Stimulated activated CD4-positive, alpha-beta T cell treated with anti-CD3 and anti-CD28 coated beads, Interleukin-1b, Interleukin-23, amount 100 ng/mL, for 4 hours (primary cell): ENCODE data around the gene NLK.
A peak's percentile ranks its signal among the peaks of the same experiment; 100 is the strongest.

Source experiments
- DNase-seq, 2 donors: peaks; one replicate each; pipeline ENCODE4 v3.0.0-alpha.2; 2020; ENCODE audit warnings: low read depth in 2 of 2

Gene NLK

DNA sequence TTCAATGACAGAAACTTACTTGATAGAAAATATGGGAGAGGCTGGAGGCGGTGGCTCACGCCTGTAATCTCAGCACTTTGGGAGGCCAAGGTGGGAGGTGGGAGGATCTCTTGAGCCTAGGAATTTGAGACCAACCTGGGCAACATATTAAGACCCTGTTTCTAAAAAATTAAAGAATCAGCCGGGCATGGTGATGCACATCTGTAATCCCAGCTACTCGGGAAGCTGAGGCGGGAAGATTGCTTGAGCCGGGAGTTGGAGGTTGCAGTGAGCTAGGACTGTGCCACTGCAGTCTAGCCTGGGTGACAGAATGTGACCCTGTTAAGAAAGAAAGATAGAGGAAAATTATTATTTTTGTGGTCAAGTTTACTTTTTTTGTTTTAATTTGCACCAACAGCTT lies 2.1 kb upstream of the NLK start:
- DNase-seq, result no peak

GRCh38 chr17:28041068-28041843 lies 1.2 kb upstream of the NLK start:
- peak; percentile 96 to 98 for DNase-seq

DNA sequence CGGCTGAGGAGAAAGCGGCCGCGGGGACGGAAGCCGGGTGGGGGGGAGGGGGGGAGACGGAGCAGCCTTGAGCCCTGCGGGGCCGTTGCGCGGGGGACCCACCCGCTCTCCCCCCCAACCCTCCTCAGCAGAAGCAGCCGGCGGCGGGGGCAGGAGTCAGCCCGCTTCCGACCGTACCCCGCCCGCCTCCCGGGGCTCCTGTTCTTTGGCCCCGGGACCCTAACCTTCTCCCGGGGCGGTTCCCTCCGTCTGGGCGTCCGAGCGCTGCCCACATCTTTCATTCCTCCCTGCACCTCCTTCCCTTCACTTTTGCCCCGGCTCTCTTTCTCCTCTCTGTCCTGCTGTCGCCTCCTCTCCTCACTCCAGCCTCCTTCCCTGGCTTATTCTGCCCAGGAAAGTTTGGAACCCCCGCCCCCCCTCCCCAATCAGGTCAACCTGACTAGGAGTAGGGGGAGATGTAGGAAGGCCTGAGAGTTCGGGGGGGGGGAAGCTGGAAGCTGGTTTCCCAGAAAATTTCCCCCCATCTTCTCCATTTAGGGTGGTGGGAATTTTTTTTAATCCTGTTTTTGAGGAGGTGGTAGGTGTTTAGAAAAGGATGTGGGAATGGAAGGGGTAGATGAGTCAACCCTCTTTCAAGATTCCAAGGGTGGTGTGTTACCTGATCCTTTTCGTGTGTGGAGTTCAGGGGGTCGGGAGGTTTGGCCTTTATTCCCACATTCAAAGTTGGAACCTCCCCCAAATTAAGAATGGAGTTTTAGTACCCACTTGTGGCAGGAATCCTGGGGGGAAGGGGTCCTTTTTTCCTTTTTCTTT lies 427 bp upstream of the NLK start:
- DNase-seq, result no peak

DNA sequence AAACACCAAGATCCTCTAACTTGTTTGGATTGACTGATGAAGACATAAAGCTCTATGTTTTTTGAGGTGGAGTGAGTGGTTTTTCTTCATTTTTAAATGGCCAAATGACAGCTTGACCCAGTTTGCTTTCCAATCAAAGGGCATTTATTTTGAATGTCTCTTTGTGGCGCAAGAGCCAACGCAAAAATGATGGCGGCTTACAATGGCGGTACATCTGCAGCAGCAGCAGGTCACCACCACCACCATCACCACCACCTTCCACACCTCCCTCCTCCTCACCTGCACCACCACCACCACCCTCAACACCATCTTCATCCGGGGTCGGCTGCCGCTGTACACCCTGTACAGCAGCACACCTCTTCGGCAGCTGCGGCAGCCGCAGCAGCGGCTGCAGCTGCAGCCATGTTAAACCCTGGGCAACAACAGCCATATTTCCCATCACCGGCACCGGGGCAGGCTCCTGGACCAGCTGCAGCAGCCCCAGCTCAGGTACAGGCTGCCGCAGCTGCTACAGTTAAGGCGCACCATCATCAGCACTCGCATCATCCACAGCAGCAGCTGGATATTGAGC lies 329 bp downstream of the NLK start:
- DNase-seq, result no peak

DNA sequence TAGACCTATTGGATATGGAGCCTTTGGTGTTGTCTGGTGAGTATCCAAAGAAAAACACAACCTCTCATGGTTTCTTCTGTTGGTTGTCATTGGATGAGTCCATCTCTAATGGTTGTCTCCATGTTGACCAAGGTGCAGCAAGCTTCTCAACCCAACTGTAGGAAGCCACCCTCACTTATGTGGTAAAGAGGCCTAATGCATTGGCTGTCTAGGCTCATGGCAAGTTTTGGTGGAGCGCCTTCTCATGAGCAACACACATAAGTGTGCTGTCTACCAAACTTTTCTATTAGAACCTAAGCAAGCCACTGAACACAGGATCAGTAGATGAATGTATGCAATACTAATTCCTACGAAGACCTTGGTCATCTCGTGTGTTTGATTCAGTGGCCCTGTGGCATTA lies 819 bp downstream of the NLK start:
- no peak for DNase-seq

GRCh38 chr17:28043741-28044140 lies 1.3 kb downstream of the NLK start:
- no peak for DNase-seq

DNA sequence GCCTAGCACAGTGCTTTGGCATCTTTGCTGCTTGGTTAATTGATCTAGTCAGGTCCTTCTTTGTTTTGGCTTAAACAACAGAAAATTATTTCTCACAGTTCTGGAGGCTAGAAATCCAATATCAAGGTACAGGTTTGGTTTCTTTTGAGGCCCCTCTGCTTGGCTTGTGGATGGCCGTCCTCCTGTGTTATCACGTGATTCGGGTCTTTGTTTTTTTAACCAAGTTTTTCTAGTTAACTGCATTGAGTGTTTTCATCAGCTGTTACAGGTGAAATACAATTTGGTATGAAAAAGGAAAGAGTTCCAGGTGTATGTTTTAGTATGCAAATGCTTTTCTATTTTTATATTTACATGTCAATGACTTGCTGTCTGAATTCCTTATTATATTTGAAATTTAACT lies 2.8 kb downstream of the NLK start:
- DNase-seq, result no peak

DNA sequence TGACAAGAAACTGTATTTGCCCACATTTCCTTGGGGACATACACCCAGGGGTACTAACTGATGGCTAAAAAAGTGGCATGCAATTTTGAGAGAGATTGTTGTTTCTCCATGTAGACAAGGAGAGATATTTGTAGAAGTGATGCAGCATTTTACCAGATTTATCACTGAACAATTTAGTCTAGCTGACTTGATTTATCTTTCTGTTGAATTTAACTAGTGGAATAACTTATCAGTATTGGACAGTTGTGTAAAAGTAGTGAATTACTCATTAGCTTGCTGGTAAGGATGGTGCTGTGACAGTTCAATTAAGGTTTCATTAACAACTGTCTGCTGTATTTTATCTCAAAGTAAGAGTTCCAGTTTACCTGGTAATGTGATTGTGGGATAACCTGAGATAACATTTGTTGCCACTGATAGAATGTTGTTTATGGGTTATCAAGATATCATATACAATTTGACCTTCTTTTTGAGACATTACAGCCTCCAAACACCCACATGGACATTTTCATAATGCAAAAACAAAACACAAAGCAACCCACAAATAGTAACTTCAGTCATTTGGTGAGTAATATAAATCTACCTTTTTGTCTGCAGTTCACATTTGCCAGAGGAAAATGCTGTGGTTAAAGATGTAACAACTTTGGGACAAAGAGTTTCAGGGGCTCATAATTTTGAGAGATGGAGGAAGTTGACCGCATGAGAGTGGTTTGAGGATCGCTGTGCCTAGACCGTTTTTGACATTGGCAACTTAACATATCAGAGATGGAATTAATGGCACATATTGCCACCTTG lies 3.8 kb downstream of the NLK start:
- no peak for DNase-seq

DNA sequence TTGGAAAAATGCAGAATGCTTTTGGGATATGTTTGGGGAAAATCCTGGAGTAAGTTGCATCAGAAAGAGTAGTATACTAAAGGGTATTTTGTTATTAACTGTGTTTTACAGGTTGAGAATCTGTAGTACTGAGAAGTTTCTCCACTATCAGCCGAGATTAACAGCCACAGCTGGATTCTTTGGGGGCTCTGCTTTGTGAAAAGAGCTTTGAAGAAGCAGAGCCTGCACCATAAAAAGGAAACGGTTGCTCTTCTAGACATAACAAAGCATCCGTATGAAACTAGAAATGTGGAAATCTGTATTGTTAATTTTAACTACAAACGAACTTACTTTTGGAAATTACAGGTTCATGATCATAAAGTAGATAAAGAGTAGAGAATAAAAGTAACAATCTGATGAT lies 5.3 kb downstream of the NLK start:
- no peak for DNase-seq

DNA sequence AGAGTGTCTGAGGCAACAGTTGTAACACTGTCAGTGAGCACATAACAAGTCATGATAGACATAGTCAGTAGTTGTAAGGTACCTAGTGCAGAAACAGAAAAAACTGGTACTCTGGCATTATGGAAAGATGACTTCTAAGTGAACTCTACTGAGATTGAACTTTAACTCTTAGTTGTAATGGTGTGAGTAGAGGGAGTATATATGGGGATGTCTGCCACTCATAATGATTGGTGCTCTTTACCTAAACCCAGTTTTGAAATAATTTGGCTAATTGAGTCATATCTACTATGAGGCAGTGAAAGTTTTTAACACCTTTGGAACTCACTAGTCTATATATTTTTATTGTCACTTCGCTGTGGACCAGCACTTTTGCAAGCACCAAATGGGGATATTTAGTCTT lies 6.6 kb downstream of the NLK start:
- no peak for DNase-seq

DNA sequence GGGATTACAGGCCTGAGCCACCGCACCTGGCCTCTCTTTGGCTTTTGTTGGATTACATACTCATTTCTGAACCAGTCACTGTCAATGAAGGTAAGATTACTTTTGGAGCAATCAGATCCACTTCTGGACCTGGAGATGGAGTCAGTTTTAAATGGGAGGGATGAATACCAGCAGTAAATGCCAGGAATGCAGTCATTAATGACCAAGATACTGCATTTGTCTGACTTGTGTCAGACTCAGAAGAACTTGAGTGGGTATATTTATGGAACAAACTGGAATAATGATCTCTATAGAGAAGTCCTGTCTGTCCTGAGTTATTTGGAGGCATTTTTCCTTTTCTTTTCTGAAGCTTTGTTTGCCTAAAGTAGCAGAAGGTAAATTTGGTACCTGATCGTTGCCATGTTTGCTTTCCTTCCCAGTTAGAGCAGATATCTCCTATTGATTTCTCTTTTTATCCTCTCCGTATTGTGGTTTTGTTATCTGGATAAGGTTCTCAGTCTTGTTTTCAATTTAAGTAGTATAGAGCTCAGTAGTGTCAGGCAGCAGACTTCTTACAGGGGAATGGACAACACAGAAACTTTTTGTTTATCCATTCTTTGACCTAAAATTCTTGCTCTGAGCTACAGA lies 10.7 kb downstream of the NLK start:
- no peak for DNase-seq

DNA sequence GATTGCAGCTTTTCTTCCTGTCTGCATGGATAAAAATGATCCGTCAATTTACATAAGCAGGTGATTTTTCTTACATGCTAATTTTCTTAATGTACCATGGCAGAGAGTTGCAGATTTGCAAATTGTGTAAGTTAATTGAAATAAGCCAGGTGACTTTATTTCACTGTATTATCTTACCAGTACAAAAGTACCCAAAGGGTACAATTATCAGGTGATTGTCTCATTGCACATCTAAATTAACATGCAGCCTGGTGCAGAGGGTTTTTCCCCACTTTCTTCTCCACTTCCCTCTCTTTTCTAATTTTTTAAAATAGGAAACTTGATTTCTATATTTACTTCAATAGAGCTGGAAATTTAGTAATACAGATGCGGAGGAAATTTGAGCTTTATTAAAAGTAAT lies 11.2 kb downstream of the NLK start:
- no peak for DNase-seq

GRCh38 chr17:28055546-28056275 lies 13.2 kb downstream of the NLK start:
- DNase-seq, result no peak

GRCh38 chr17:28056276-28056620 lies 13.8 kb downstream of the NLK start:
- no peak for DNase-seq

DNA sequence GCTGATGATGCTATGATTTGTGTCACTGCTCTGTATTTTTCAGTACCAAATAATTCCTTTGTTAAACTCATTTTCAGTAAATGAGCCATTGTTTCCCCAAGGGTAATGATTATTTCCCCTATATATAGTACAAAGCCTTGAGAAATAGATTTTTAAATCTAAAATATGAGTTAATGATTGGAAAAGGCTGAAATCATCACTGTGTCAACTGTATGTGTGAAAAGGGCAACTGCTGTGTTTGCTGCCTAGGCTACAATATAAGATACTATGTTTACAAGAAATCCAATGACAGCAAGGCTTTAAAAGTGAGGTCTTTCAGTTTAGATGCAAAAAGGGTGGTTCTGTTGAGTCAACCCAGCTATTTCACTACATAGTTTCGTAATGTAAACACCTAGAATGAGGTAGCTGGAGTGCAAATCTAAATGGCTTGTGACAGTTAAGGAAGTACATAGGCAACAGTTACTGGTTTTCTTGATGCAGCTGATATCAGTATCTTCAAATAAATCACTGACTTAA lies 15.3 kb downstream of the NLK start:
- DNase-seq, result no peak

- no peak for DNase-seq
Observed at GRCh38 chr17:28059675-28060074, 17.2 kb downstream of the NLK start.

GRCh38 chr17:28065706-28066105 lies 23.2 kb downstream of the NLK start:
- no peak for DNase-seq

GRCh38 chr17:28069061-28069460 lies 26.6 kb downstream of the NLK start:
- DNase-seq, result no peak

GRCh38 chr17:28071179-28071578 lies 28.7 kb downstream of the NLK start:
- DNase-seq, result no peak

GRCh38 chr17:28071891-28072606 lies 29.6 kb downstream of the NLK start:
- no peak for DNase-seq
